ENCODE measurements around the gene GABRR3. TPM values are rescaled to one million over a fixed set of nuclear protein-coding genes. Genes with fewer than 3 reads are reported as not detected.

GABRR3 gene
- total RNA-seq, 2 donors from 2014 or later, result not detected

DNA sequence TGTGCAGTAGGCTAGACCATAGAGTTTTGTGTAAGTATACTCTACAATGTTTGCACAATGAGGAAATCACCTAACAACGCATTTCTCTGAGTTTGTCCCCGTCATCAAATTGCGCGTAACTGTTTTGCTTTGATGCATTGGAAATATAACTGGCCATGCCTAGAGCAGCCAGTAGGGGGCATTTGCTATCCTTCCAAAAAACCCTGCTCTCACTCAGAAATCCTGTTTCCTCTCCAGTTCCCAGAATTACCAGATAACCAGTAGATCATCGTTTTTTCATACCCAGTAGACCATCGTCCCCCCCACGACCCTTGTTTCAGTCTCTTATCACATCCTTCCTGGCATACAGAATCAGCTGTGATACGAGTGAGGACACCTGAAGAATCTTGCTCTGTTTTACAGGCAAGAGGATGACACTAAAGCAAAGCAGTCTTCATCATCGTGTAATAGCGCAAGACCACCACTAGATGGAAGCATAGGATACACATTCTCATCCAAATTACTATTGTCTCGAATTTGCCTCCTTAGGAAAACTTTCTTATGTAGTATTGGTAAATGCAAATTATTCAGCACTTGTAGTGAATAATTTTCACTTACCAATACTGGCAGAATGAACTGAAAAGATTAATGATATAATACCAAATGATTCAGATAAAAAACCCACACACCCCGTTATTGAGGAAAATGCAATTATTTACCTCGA lies 4.4 kb upstream of the GABRR3 start:
- no peak overlapping the region for H3K27ac ChIP-seq
- peak; percentile 4 for DNase-seq (ENCODE audit: low spot score)
- ATAC-seq (ENCODE audit: insufficient number of reproducible peaks, low FRiP score, low read depth), result peak; percentile 92
- peaks cover 4% of the 10 kb centered on the region for H3K9me3 ChIP-seq
- no peaks in the 10 kb centered on the region for H3K4me1 ChIP-seq (ENCODE audit: control insufficient read depth in 1 of 2, low read depth in 2 of 2)
- H3K27me3 ChIP-seq (replicated peaks; ENCODE audit: insufficient read depth), result no peaks in the 10 kb centered on the region
- H3K4me3 ChIP-seq, result peak overlapping the region; percentile 62
- H3K36me3 ChIP-seq, result no peaks in the 10 kb centered on the region
- TF ChIP-seq, protein P1, sequence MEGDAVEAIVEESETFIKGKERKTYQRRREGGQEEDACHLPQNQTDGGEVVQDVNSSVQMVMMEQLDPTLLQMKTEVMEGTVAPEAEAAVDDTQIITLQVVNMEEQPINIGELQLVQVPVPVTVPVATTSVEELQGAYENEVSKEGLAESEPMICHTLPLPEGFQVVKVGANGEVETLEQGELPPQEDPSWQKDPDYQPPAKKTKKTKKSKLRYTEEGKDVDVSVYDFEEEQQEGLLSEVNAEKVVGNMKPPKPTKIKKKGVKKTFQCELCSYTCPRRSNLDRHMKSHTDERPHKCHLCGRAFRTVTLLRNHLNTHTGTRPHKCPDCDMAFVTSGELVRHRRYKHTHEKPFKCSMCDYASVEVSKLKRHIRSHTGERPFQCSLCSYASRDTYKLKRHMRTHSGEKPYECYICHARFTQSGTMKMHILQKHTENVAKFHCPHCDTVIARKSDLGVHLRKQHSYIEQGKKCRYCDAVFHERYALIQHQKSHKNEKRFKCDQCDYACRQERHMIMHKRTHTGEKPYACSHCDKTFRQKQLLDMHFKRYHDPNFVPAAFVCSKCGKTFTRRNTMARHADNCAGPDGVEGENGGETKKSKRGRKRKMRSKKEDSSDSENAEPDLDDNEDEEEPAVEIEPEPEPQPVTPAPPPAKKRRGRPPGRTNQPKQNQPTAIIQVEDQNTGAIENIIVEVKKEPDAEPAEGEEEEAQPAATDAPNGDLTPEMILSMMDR (IDR thresholded peaks at IDR 0.05), result peak; percentile 70

DNA sequence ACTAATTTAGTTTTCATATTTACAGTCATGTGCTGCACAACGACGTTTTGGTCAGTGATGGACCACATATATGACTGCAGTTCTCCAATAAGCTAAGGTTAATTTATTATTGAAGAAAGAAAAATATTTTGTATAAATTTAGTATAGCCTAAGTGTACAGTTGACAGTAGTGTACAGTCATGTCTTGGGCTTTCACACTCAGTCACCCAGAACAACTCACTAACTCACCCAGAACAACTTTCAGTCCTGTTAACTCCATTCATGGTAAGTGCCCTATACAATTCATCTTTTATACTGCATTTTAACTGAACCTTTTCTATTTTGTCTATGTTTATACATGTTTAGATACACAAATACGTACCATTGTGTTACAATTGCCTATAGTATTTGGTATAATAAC lies 3.8 kb upstream of the GABRR3 start:
- no peaks in the 10 kb centered on the region for H3K36me3 ChIP-seq
- H3K4me3 ChIP-seq, result no peak overlapping the region
- peaks cover 4% of the 10 kb centered on the region for H3K9me3 ChIP-seq
- H3K27me3 ChIP-seq (replicated peaks; ENCODE audit: insufficient read depth), result no peaks in the 10 kb centered on the region
- DNase-seq (ENCODE audit: low spot score) (no peak), ATAC-seq (ENCODE audit: insufficient number of reproducible peaks, low FRiP score, low read depth) (no peak)
- no peaks in the 10 kb centered on the region for H3K4me1 ChIP-seq (ENCODE audit: control insufficient read depth in 1 of 2, low read depth in 2 of 2)
- TF ChIP-seq, protein P1 (IDR thresholded peaks at IDR 0.05), result no peak
- no peak overlapping the region for H3K27ac ChIP-seq

DNA sequence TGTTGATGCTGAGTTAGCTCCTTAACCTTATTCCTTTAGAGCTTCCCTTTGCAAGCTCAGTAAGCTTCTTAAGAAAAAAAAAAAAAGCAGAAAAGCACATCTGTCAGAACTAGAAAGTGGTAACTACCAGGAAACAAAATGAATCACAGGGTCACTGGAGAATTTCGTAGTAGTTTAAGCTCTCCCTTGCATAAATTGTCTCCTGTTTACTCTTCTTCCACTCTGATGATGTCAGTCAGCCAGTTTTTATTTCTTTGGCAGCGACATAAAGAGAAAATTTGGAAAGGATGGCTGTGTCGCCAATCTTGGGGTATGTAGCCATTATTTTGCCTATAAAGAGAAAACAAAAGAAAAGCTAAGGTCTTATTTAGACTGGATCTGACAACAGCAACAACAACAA lies 3.2 kb upstream of the GABRR3 start:
- no peaks in the 10 kb centered on the region for H3K4me1 ChIP-seq (ENCODE audit: control insufficient read depth in 1 of 2, low read depth in 2 of 2)
- ATAC-seq (ENCODE audit: insufficient number of reproducible peaks, low FRiP score, low read depth), result no peak
- TF ChIP-seq, protein P1 (IDR thresholded peaks at IDR 0.05), result no peak

DNA sequence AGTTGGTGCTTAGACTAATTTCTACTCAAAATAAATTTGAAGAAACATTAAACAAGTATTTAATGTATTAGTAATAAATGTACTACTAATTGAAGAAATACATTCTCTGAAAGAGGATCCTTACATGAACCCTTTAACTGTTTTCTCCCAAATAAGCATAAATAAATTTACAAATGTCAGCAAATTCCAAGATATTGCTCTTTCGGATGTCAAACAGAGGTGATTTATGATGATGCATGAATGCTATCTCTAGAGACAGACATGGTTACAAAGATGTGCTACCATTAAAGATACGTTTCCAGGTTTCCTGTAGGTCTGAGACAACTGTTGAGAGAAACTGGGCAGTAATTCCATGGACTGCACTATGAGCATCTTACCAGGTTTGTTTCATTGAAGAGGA lies 629 bp downstream of the GABRR3 start:
- no peaks in the 10 kb centered on the region for H3K27me3 ChIP-seq (replicated peaks; ENCODE audit: insufficient read depth)
- DNase-seq (ENCODE audit: low spot score) (no peak), ATAC-seq (ENCODE audit: insufficient number of reproducible peaks, low FRiP score, low read depth) (no peak)
- H3K36me3 ChIP-seq, result no peaks in the 10 kb centered on the region
- no peak overlapping the region for H3K27ac ChIP-seq
- TF ChIP-seq, protein P1 (IDR thresholded peaks at IDR 0.05), result no peak
- H3K9me3 ChIP-seq, result no peaks in the 10 kb centered on the region
- H3K4me1 ChIP-seq (ENCODE audit: control insufficient read depth in 1 of 2, low read depth in 2 of 2), result no peaks in the 10 kb centered on the region
- no peak overlapping the region for H3K4me3 ChIP-seq

More for the DNA sequence above, 3.2 kb upstream of the GABRR3 start:
- H3K27ac ChIP-seq, result no peak overlapping the region
- H3K9me3 ChIP-seq, result peaks cover 4% of the 10 kb centered on the region
- H3K4me3 ChIP-seq, result no peak overlapping the region
- H3K36me3 ChIP-seq, result no peaks in the 10 kb centered on the region
- DNase-seq (ENCODE audit: low spot score), result no peak
- no peaks in the 10 kb centered on the region for H3K27me3 ChIP-seq (replicated peaks; ENCODE audit: insufficient read depth)

DNA sequence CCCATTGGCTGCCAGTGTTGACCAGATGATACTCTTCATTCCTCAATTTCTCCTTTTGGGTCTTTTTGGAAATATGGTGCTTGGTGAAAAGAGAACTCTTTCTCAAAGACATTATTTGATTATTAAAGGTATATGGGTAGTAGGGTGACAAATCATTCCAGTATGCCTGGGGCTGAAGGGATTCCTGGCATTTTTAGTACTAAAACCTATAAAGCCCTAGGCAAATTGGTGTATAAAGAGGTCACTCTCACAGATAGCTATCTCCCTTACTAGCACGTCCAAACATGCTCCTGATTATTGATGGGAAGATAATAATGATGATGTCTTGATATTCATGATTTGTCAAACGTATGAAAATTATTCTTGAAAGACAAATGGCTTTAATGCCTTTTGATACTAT lies 1.1 kb downstream of the GABRR3 start:
- no peak for ATAC-seq (ENCODE audit: insufficient number of reproducible peaks, low FRiP score, low read depth)
- Histone ChIP-seq H3K36me3 (no peaks in the 10 kb centered on the region), H3K4me3 (no peak overlapping the region), H3K27me3 (replicated peaks; ENCODE audit: insufficient read depth) (no peaks in the 10 kb centered on the region), H3K27ac (no peak overlapping the region), H3K9me3 (no peaks in the 10 kb centered on the region), H3K4me1 (ENCODE audit: control insufficient read depth in 1 of 2, low read depth in 2 of 2) (no peaks in the 10 kb centered on the region)
- TF ChIP-seq, protein P1 (IDR thresholded peaks at IDR 0.05), result no peak
- no peak for DNase-seq (ENCODE audit: low spot score)

All from thoracic aorta (tissue), 2 donors.